ENCODE data around the gene MPO.

Gene MPO, protein sequence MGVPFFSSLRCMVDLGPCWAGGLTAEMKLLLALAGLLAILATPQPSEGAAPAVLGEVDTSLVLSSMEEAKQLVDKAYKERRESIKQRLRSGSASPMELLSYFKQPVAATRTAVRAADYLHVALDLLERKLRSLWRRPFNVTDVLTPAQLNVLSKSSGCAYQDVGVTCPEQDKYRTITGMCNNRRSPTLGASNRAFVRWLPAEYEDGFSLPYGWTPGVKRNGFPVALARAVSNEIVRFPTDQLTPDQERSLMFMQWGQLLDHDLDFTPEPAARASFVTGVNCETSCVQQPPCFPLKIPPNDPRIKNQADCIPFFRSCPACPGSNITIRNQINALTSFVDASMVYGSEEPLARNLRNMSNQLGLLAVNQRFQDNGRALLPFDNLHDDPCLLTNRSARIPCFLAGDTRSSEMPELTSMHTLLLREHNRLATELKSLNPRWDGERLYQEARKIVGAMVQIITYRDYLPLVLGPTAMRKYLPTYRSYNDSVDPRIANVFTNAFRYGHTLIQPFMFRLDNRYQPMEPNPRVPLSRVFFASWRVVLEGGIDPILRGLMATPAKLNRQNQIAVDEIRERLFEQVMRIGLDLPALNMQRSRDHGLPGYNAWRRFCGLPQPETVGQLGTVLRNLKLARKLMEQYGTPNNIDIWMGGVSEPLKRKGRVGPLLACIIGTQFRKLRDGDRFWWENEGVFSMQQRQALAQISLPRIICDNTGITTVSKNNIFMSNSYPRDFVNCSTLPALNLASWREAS

DNA sequence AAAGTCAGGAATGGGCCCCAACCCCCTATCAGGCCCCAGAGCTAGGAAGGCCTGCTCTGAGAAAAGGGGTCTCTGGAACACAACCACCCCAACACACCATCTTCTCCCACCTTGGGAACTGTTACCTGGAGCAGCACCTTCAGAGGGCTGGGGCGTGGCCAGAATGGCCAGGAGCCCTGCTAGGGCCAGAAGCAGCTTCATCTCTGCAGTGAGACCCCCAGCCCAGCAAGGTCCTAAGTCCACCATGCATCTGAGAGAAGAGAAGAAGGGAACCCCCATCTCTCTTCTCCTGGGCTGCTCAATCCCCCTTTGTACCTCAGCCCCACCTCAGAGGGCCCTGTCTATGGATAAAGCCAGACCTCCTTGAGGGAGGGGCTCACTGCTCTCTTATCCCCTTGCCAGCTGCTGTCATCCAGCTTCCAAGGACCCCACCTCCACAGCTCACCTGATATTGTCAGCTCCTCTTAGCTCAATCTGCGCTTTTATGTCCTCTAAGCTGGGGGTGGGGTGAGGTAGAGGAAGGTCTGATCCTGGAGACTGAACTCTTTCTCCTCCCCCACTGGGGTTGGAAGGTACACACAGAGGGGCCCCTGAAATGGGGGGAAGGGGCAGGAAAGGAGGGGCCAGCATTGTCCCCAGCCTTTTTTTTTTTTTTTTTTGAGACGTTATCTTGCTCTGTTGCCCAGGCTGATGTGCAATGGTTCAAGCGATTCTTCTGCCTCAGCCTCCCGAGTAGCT lies at the start of gene MPO:
MPO (minus strand) TSS at position 456 of the 738 bp plus-strand sequence; CDS start at position 279, 177 bp downstream.
- no peak for FAIRE-seq

DNA sequence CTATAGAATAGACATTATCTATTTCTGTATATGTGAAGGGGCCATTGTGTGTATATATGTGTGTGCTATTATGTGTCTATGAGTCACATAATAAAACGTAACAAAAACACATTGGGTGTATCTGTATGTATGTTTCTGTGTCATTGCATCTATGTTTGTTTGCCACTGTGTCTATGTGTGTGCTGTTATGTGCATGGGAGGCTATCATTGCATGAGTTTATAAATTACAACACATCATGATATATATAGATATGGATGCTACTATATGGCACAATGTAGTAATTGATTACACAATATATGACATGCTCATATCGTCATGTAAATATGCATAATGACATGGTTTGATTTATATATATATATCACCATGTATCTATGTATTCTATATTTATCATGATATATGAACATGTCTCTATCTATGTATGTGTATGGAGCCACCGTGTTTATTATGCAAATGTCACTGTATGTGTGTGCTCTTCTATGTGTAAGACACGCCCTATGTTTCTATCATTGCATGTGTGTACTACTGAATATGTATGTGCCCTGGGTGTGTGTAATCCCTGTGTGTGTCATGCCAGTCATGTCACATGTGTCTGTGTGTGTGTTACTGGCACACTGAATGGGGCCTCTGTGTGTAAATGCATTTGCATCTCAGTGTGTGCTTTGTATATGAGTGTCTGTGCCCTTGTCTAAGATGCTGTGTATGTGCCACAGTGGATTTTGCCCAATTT lies 49.2 kb upstream of the MPO start:
- no peak for FAIRE-seq

DNA sequence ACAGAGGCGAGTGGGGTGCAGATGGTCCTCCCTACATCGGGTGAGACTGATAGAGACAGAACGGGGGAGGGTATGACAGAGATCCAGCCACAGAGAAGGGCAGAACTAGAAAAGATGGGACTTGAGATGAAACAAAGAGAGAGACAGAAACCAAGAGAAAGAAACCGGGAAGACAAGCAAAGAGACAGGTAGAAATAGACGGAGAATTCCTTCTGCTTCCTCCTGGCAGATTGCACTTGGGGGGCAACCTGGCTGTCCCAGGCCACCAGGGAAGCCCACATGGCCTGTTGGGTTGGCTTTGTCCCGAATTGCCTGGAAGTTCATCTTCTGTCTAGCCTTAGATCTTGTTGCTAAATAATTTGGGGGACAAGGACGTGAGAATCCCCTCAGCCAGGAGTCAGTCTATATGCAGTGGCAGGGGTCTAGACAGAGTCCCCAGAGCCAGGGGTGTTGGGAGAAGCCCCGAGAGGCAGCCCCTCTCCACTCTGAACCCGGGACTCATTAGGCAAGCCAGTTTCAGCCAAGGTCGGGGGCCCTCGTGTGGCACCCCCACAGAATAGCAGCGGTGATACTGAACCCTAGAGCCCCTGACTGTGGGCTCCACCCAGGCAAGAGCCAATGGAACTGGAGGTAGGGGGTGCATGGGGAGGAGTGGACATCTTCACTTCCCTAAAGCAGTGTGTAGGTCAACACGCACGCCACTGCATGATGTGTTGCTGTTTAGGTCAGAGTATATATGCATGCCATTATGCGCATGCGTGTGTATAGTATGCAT lies 48.5 kb upstream of the MPO start:
- no peak for FAIRE-seq

DNA sequence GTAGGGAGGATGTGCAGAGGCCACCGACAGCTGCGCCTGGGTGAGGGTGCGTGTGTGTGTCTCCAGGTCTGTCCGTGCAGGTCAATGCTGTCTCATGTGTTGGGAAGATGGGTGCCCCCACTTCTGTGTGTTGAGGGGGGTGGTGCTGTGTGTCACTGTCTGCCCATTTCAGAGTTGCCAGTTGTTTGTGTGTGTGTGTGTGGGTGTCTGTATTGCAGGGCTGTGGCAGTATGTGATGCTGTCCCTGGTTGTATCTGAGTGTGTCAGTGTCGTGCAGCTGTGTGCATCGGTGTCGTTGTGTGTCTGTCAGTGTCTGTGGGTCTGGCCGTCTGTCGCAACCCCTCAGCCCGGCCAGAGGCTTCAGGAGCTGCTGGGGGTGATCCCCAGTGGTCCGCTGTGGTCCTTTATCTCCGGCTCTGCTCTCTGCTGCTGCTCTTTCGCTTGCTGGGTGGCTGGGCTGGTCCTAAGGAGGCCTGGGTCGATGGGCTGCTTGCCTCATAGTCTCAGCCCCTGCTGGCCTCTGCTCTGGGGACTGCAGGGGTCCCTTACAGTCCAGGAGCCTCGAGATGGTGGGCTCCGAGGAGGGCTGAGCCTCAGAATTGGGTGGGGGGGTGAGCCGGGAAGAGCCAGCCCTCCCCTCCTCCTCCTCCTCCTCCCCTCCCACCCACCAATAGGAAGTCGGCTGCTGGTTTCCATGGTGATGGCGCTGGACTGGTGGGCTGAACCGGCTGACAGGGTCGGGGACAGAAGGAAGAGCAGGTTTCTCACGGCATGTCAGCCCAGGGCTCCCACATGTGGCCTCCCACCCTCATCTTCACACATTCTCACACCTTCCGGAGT lies 47.7 kb upstream of the MPO start, which contains the start of gene TSPOAP1:
TSPOAP1 (minus strand) TSS at position 601 of the 840 bp plus-strand sequence. CDS start 875 bp downstream, outside the sequence.
- FAIRE-seq, result no peak

DNA sequence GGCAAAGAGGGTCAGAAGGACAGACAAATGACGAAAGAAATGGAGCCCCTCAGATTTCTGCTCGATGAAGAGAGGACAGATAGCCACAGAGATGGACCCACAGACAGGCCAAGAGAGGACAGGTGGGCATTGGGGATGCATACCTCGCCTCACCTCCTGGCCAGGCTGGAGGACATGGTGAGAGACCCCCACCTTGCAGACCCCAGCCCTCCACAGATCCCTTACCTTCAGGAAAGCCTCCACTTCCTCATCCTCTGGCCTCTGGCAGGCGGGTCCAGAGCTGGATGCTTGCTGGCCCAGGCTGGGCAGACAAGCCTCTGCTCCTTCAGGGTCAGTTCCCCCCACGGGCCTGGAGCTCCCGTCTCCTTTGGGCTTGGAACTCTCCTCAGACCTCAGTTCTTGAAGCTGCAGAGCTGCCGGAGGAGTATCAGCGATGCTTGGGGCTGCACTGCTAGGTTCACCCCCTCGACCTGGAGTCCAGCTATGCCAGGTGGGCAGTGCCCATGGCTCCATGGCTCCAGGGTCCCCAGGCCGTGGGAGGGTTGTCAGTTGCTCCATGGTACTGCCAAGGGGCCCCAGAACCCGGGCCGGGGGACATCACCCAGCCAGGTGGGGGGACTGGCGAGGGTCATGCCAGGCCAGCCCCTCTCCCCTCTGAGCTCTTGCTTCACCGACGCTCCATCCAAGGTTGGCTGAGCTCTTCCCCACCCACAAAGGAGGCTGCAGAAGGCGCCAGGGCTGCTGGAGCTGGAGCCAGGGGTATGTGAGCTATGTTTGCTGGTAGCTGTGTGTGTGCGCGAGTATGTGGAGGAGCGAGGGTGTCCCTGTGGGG lies 46.8 kb upstream of the MPO start:
- no peak for FAIRE-seq

DNA sequence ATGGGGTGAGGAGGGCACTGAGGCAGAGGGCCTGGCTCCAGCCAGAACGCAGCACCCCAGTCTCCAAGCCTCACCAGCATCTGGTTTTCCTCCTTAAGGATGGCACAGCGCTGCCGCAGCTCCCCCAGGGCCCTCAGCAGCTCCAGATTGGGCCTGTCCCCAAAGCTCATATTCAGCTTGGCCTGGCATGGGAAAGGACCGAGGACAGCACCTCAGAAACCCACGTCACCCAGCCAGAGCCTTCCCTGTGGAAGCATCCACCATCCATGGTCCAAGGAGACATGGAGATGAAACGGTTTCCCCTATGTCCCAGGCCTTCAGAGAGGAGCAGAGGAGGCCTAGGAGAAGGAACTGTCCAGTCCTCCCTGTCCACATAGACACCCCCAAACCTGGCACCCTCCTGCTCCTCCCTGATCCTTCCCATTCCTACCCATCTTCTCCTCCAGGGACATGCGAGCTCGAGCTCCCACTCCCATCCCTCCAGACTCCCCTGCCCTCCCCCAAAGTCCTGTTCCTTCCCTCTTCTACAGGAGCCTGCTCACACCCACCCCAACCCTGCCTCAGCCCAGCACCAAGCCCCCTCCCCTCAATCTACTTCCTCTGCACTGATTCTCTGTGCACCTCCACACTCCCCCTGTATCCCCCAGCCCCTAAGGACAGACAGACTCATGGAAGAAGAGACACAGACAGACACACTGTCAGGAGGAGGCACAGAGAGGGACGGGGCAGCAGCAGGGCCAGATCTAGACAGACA lies 46.1 kb upstream of the MPO start:
- FAIRE-seq, result no peak

DNA sequence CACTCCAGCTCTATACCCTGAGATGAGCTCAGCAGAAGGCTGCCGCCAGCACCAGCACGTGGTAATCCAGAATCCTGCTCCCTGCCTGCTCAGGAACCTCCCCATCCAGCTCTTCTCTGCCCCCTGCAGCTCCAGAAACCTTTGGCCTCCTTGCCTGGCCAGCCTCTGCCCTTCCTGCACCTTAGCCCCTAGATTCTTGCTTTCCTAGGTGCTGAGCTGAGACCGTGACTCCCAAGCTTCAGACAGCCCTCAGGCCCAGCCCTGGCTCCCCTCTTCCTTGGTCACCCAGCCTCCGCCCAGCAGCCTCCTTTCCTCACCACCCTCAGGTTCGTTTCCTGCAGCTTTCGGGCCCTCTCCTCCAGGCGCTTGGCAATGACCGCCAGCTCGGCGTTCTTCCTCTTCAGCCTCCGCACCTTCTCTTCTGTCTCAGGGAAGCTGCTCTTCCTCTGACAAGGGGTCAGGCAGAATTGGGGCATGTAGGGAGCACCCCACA lies 45.3 kb upstream of the MPO start:
- no peak for FAIRE-seq

DNA sequence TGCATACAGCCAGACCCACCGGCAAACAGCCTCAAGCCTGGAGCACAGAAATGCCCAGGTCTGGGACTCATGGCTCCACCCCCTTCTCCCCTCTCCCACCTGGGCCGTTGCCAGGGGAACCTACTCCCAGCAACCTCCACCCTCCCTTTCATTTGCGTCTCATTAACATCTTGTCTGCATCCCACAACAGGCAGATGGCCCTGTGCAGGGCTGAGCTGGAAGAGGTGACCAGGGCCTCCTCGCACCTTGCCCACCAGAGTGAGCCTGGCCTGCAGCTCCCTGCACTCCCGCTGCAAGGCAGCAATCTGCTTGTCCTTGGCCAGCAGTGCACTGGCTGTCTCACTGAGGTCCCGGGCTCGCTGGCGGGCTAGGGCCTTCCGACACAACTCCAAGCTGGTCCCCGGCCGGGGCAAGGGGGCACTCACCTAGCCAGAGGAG lies 44.6 kb upstream of the MPO start:
- FAIRE-seq, result no peak

DNA sequence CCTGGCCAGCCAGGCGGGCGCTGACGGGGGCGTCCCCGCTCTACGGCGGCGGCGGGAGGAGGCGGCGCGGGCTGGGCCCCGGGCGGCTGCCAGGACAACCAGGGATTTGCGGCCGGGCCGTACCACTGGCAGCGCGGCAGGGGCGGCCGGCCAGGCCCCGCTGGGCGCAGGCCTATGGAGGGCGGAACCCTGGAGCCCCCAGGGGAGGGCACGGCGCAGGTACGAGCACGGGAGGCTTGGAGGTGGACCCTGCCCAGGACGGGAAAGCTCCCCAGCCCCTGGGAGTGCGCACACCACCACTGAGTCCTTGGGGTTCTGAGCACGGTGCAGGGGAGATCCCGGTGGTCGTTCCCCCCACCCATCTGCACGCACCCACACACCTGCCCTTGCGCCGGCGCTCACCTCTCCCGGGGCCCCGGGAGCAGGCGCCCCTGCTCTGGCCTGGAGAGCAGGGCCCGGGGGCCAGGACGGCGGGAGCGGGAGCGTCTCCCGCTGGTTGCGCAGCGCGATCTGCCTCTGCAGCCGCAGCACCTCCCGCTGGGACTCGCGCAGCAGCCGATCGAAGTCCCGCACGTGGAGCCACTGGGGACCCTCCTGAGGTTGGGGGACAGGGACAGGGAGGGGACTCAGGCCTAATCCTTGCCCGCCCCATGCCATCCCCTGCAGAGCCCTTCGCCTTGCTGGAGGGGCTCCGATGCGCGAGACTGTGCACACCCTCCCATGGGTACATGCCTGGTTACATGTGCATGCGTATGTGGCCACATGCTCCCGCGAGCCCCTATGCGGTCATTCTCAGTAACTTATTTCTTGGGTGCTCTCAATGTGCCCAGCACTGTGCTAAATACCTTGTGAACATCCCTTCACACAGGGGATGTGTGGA lies 43.9 kb upstream of the MPO start:
- no peak for FAIRE-seq

DNA sequence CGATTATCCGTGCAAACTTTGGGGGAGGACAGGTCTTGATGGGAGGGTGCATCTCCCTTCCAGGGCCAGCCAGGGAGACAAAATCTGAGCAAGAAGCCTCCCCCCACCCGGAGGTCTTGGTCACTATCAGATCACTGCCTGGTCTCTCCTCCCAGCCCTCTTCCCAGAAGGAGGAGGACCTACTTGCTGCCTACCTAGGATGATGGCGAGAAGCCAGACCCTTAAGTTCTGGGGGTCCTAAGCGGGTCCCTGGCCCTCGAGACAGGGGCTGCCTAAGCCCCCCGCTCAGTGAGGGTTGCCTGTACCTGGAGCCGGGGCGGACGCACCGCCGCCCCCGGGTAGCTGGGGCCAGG lies 43.3 kb upstream of the MPO start:
- no peak for FAIRE-seq

DNA sequence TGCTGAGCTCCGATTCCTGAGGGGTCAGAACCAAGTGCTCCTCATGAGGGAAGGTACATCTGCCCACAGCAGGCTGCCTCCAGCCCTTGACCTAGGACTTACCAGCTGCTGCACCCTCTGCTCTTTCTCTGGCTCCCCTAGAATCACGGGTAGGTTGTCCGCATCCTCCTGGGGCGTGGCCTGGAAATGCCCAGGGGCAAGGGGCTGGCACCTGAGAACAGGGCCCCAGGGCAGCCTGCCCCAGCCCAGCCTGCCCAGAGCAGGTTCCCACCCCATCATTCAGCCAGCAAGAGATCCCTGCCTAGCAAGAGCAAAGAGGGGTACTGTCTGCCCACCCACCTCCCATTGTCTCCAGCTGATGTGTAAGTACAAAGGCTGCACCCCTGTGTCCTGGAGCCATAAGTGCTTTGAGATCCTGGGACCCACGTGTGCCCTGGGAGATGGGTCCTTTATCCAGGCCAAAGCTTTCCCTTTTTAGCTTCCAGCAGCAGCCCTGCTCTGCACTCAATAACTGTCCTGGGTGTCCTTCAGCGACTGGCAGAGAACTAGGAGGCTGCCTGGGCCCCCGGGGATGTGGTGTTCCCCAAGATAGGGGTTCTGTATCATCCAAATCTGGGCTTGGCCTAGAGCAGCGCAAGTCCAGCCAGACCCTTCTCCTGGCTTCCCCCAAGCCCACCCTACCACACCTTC lies 42.8 kb upstream of the MPO start:
- FAIRE-seq, result no peak

DNA sequence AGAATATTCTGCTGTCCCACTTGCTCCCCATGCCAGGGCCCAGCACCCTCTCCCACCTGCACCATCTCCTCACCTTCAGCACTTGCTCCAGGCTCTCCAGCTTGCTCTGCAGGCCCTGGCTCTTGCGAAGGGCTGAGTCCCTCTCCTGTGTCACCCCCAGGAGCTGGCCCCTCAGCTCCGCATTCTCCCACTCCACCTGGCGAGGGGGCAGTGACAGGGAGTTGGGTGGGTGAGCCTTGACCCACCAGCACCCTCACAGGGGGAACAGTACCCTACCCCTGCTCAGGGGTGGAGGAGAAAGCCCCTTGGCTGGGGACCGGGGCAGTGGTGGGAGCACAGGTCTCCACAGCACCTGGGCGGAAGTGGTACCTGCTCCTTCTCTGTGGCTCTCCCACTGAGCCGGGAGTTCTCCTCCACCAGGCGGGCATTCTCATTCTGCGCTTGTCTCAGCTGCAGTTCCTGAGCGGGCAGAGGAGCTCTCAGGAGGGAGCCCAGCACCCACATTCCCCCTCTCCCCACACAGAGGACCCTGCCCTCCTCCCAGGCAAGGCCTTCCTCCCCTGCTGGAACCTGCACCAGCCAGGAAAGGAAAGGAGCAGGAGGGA lies 41.9 kb upstream of the MPO start:
- no peak for FAIRE-seq

DNA sequence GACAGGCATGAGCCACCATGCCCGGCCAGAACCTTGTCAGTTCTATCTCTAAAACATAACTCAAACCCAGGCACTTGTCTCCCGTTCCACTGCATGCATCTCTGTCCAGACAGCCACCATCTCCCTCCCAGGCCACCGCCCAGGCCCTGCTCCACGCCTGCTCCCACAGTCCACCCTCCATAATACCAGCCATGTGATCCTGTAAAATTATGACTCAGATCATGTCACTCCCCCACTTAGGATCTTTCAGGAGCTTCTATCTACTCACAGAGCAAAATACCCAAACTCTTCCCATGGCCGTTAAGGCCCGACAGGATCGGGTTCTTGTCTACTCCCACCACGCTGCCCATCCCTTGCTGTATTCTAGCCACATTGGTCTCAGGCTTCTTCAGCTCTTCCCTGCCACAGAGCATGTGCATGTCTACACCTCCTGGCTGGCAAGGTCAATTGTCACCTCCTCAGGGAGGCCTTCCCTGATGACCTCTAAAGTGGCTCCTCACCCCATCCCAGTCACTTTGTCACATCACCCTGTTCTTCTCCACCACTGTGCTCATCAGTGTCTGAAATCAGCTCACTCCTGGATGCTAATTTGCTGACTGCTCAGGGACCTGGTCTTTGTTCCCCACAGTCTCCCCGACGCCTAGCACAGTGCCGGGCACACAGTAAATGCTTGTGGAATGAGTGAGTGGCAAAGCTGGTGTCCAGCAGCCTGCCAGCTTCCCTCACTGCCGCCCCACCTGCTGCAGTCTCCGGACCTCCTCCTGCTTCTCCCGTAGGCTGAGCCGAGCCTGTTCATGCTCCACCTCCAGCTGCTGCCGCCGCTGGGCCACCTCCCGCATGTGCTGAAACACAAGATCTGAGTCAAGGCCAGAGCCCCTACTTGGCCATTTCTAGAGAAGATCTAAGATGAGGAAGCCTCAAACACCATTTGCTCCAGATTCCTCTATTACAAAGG lies 41.1 kb upstream of the MPO start:
- FAIRE-seq, result no peak

DNA sequence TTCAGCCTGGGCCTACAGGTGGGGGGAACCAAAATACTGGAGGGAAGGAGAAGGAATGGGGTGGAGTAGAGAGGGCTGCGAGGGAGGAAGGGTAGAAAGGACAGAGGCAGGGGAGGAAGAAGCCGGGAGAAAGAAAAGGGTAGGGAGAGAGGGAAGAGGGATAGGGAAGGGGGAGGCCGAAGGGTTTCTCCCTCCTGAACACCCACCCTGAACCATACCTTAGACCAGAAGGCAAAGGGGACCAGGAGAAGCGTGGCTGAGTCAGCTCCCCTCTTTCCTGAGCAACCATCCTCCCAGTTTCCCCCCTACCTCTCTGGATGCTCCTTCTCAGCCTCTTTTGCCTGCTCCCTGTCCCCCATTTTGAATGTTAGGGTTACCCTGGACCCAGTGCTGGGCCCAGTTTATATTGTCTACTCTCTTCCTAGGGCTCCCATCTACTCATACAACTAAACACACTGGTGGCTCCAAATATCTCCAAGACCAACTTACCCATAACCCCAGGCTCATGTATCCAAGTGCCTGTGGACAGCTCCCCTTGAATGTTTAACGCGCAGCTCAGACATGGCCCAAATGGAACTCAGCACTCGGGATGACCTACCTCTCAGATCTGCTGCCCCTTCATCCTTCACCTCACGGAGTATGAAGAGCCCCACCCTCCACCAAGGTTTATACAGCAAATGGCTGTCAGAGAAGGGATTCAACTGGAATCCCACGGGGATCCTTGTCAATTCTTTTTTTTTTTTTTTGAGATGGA lies 40.0 kb upstream of the MPO start:
- FAIRE-seq, result no peak

DNA sequence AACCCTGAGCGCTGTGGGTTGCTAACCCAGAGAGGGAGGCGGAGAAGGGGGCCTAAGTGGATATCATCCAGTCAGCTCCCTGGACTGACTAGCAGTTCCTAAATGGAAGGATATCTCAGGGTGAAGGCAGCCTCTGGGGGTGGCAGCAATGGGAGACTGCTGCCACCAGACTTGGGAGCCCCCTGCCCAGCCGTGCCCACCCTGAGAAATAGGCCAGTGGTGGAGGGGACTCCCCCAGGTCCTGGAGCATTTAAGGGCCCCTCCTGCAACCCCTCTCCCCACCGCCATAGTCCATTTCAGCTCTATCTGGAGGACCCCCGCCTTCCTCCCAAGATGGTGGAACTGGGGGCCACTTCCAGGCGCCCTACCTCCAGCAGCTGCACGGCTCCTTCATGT lies 39.4 kb upstream of the MPO start:
- FAIRE-seq, result no peak

Data from A204.1 (cell line).